GM12878 (cell line): ENCODE results near the gene COX10. TPM values are rescaled to one million over a fixed set of nuclear protein-coding genes. Genes with fewer than 3 reads are reported as not detected.
"Not testable (repeated sequence)": the region's sequence is repeated elsewhere in the genome, so short reads cannot be mapped to it uniquely, and the experiment has no call there.

ENCODE experiments used
- ATAC-seq: fragments of 200-7000 bp; cut with Tn5 transposase; 3 replicates; pipeline ENCODE4 v1.9.1; 2020; ENCODE audit warnings: mild to moderate bottlenecking, moderate library complexity
- BruUV-seq: library from RNA; stranded (reverse); fragments of 400-500 nt; replicated peaks from 2 replicates; lab custom pipeline; 2021; lab: Mats Ljungman, UMichigan
- CTCF ChIA-PET: fragments of 300-600 bp; sonication (Branson Sonifier 250); formaldehyde crosslinking; extraction: SDS; loops from one replicate; lab custom pipeline; 2021; ENCODE audit warnings: inconsistent platforms; lab: Yijun Ruan, JAX
- POLR2A ChIA-PET: fragments of 350-600 bp; formaldehyde crosslinking; extraction: SDS; loops from one replicate; lab custom pipeline; 2021; ENCODE audit warnings: inconsistent platforms; lab: Charles Lee
- RAD21 ChIA-PET: fragments of 300-600 bp; sonication (Branson Sonifier 250); formaldehyde crosslinking; loops from one replicate; lab custom pipeline; 2023; ENCODE audit warnings: antibody characterized with exemption; ENCODE audit not compliant: unreplicated experiment; lab: Charles Lee
- SMC1A ChIA-PET: fragments of 300-600 bp; sonication (Branson Sonifier 250); formaldehyde crosslinking; loops from one replicate; lab custom pipeline; 2023; ENCODE audit not compliant: unreplicated experiment, uncharacterized antibody; lab: Charles Lee
- DNase-seq: peaks from one replicate; pipeline ENCODE4 v3.0.0-alpha.2; 2011; ENCODE audit warnings: low read depth, low spot score
- FAIRE-seq: peaks from 3 replicates; lab custom pipeline; 2011; peaks lifted over from hg19 to GRCh38; lab: Jason Lieb, UNC
- H2AFZ ChIP-seq: 2 replicates; pipeline ENCODE4 v1.6.0; 2011; ENCODE audit warnings: low read depth, low read length, control low read depth; ENCODE audit not compliant: control insufficient read depth
- H3K27ac ChIP-seq: 2 replicates; pipeline ENCODE4 v1.5.1; 2011; ENCODE audit warnings: control low read depth; ENCODE audit not compliant: control insufficient read depth, insufficient read depth
- H3K27me3 ChIP-seq, 2 experiments: replicated peaks in 1 of 2; 2 replicates each; pipeline versions ENCODE4 v1.6.0 to v1.6.1; 2011; ENCODE audit warnings: low read length in 1 of 2; ENCODE audit not compliant: control insufficient read depth in 2 of 2, insufficient read depth in 2 of 2
- H3K36me3 ChIP-seq, 2 experiments: 2 replicates each; pipeline ENCODE4 v1.5.1; 2011; ENCODE audit warnings: low read length in 1 of 2; ENCODE audit not compliant: control insufficient read depth in 2 of 2, insufficient read depth in 2 of 2
- H3K4me1 ChIP-seq: 2 replicates; pipeline ENCODE4 v1.6.1; 2011; ENCODE audit warnings: mild to moderate bottlenecking, low read length, moderate library complexity, mixed read lengths; ENCODE audit not compliant: control insufficient read depth, insufficient read depth
- H3K4me2 ChIP-seq: 2 replicates; pipeline ENCODE4 v1.6.0; 2011; ENCODE audit warnings: control low read depth; ENCODE audit not compliant: control insufficient read depth, insufficient read depth
- H3K4me3 ChIP-seq: fragments of 200-600 bp; sonication (generic); 2 replicates; pipeline ENCODE4 v1.5.1; 2016
- H3K79me2 ChIP-seq: 2 replicates; pipeline ENCODE4 v1.6.0; 2011; ENCODE audit warnings: low read length; ENCODE audit not compliant: control insufficient read depth, insufficient read depth
- H3K9ac ChIP-seq: 2 replicates; pipeline ENCODE4 v1.8.0; 2011; ENCODE audit warnings: low read length, control low read depth, mixed read lengths; ENCODE audit not compliant: control insufficient read depth, insufficient read depth
- H3K9me3 ChIP-seq: replicated peaks from 3 replicates; pipeline ENCODE4 v1.5.1; 2011; ENCODE audit warnings: mild to moderate bottlenecking, low read length; ENCODE audit not compliant: control insufficient read depth, insufficient read depth
- H4K20me1 ChIP-seq: 2 replicates; pipeline ENCODE4 v1.6.0; 2011; ENCODE audit not compliant: control insufficient read depth, insufficient read depth
- GATAD2B ChIP-seq: fragments of 450-650 bp; conservative IDR thresholded peaks from 2 replicates; pipeline ENCODE4 v1.6.1; 2017; ENCODE audit warnings: low read depth, mild to moderate bottlenecking, moderate library complexity
- ZSCAN29 ChIP-seq: fragments of 450-650 bp; IDR thresholded peaks from 2 replicates; pipeline ENCODE4 v1.6.1; 2017; ENCODE audit warnings: mild to moderate bottlenecking, moderate library complexity
- WGBS: methylation state at CpG from one replicate; pipeline ENCODE4 v1.1.6; 2016; ENCODE audit warnings: low lambda C conversion rate; ENCODE audit not compliant: insufficient replicate concordance, insufficient coverage; ENCODE audit errors: missing lambda C conversion rate; 5-methylcytosine and 5-hydroxymethylcytosine counted together
- in situ Hi-C: fragments of 300-500 bp; cut with MboI; formaldehyde crosslinking; loops from 9 replicates; pipeline ENCODE4 v1.14.3; 2018; ENCODE audit warnings: mixed read lengths
- intact Hi-C: fragments of 100-400 bp; cut with micrococcal nuclease; formaldehyde crosslinking; loops from one replicate; pipeline ENCODE4 v1.14.2; 2022; ENCODE audit not compliant: unreplicated experiment
- polyA plus RNA-seq, 11 experiments: library from polyadenylated mRNA; depleted of rRNA in 4 of 11; unstranded in 6 of 11; stranded (reverse) in 5 of 11; fragments of >200 nt; fragmentation: Nextera tagmentation in 4 of 11; fragmentation: Illumina TruSeq in 1 of 11; extraction: Ambion mirVana in 4 of 11; extraction: Trizol in 1 of 11; gene quantifications; 1 replicate in 1 of 11; 2 replicates in 10 of 11; pipeline versions ENCODE4 v1.2.1 to v1.2.3, GENCODE V29; 2011 to 2016; ENCODE audit warnings: inconsistent platforms in 2 of 11, missing spikeins in 2 of 11, low read depth in 1 of 11
- total RNA-seq, 4 experiments: library from RNA; depleted of rRNA in 3 of 4; stranded (reverse); fragments of >200 nt in 3 of 4; fragmentation: Illumina TruSeq in 1 of 4; extraction: Trizol in 1 of 4; gene quantifications; 2 replicates each; pipeline versions ENCODE4 v1.2.1 to v1.2.3, GENCODE V29; 2013 to 2021
- TF ChIP-seq, protein P1 (sequence below): fragments of 150-350 bp; IDR thresholded peaks from 2 replicates; pipeline ENCODE4 v1.6.1; 2014; ENCODE audit warnings: mild to moderate bottlenecking, low read depth, low read length
- TF ChIP-seq, protein P2 (sequence below): IDR thresholded peaks from 2 replicates; pipeline ENCODE4 v1.6.1; 2012; ENCODE audit warnings: low read length, inconsistent platforms
- TF ChIP-seq, protein P3 (sequence below): fragments of 450-650 bp; IDR thresholded peaks from 2 replicates; pipeline ENCODE4 v1.6.1; 2016; ENCODE audit warnings: mild to moderate bottlenecking
- TF ChIP-seq, protein P4 (sequence below): IDR thresholded peaks from 2 replicates; pipeline ENCODE4 v1.6.1; 2011; ENCODE audit warnings: borderline replicate concordance, low read depth, mild to moderate bottlenecking, moderate library complexity, mixed read lengths, low read length; ENCODE audit not compliant: insufficient read depth; ENCODE audit errors: extremely low read length

COX10 gene
- total and polyA plus RNA-seq, 10 of the 15 experiments (the other 5 are each of a cell fraction or from before 2014, with no cell fraction given): 9.6 to 29.4 (median 21.3) TPM

DNA sequence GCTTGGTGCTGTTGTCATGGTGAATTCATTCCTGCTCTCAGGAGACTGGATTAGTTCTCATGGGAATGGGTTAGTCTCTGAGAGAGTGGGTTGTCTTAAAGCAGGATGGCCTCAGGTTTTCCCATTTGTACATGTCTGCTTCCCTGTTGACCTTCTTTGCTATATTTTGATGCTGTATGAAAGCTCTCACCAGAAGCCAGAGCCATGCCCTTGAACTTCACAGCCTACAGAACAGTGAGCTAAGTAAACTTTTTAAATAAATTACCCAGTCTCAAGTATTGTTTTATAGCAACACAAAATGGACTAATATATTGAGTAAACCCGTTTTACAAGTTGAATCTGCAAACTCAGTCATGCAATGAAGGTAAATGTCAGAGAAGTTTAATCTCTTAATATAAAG lies 100.6 kb downstream of the COX10 start (continued):
- TF ChIP-seq, protein P1, sequence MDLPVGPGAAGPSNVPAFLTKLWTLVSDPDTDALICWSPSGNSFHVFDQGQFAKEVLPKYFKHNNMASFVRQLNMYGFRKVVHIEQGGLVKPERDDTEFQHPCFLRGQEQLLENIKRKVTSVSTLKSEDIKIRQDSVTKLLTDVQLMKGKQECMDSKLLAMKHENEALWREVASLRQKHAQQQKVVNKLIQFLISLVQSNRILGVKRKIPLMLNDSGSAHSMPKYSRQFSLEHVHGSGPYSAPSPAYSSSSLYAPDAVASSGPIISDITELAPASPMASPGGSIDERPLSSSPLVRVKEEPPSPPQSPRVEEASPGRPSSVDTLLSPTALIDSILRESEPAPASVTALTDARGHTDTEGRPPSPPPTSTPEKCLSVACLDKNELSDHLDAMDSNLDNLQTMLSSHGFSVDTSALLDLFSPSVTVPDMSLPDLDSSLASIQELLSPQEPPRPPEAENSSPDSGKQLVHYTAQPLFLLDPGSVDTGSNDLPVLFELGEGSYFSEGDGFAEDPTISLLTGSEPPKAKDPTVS: no peak
- TF ChIP-seq, protein P2, sequence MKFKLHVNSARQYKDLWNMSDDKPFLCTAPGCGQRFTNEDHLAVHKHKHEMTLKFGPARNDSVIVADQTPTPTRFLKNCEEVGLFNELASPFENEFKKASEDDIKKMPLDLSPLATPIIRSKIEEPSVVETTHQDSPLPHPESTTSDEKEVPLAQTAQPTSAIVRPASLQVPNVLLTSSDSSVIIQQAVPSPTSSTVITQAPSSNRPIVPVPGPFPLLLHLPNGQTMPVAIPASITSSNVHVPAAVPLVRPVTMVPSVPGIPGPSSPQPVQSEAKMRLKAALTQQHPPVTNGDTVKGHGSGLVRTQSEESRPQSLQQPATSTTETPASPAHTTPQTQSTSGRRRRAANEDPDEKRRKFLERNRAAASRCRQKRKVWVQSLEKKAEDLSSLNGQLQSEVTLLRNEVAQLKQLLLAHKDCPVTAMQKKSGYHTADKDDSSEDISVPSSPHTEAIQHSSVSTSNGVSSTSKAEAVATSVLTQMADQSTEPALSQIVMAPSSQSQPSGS: no peak
- TF ChIP-seq, protein P3, sequence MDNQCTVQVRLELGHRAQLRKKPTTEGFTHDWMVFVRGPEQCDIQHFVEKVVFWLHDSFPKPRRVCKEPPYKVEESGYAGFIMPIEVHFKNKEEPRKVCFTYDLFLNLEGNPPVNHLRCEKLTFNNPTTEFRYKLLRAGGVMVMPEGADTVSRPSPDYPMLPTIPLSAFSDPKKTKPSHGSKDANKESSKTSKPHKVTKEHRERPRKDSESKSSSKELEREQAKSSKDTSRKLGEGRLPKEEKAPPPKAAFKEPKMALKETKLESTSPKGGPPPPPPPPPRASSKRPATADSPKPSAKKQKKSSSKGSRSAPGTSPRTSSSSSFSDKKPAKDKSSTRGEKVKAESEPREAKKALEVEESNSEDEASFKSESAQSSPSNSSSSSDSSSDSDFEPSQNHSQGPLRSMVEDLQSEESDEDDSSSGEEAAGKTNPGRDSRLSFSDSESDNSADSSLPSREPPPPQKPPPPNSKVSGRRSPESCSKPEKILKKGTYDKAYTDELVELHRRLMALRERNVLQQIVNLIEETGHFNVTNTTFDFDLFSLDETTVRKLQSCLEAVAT: no peak
- no peak for TF ChIP-seq GATAD2B
- TF ChIP-seq ZSCAN29: no peak
- TF ChIP-seq, protein P4, sequence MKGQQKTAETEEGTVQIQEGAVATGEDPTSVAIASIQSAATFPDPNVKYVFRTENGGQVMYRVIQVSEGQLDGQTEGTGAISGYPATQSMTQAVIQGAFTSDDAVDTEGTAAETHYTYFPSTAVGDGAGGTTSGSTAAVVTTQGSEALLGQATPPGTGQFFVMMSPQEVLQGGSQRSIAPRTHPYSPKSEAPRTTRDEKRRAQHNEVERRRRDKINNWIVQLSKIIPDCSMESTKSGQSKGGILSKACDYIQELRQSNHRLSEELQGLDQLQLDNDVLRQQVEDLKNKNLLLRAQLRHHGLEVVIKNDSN: no peak

DNA sequence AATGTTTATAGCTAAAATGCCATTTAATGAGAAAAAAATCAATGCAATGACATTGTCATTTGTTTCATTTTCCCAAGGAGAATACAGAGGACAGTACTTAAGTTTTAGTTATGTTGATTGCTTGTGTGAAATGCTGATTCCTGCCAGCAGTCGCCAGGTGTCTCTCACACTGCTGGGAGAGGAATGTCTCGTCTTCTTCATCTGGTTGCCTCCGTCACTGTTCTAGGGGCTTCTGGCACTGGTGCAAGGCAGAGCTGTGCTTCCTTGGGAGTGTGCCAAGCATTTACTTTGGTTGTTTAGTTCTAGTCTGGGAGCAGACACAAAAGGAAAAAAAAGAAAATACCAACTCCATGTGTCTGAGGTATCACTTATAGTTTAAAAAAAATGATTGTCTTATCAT lies 107.7 kb downstream of the COX10 start:
- FAIRE-seq, ATAC-seq, BruUV-seq, H3K4me1 ChIP-seq, H3K9ac ChIP-seq, H3K9me3 ChIP-seq, H3K27ac ChIP-seq, in situ Hi-C loops, intact Hi-C loops, CTCF ChIA-PET, H3K36me3 ChIP-seq, POLR2A ChIA-PET, H3K27me3 ChIP-seq, DNase-seq, H3K79me2 ChIP-seq, H2AFZ ChIP-seq, RAD21 ChIA-PET, SMC1A ChIA-PET, H3K4me2 ChIP-seq, H3K4me3 ChIP-seq, H4K20me1 ChIP-seq: not testable (repeated sequence)
- WGBS: 97% methylated on average over 3 of the region's 3 CpGs

DNA sequence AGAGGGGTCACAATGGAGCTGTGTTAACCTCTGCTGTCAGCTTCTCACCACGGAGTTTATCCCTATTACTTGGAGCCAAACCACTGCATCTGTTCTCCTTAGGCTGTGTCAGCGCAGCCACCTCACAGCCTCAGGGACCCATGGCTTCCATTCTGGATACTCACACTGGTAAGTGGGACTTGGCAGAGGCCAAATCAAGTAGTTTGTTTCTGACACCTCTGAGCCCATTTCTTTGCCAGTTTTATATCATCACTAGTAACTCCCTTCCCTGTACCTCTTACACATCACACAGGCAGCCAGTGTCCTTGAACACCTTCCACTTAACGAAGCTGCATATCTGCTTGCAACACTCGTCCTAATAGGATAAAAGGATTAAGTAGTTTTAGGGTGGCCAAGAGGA lies 108.5 kb downstream of the COX10 start:
- H3K9me3 ChIP-seq, H3K4me1 ChIP-seq, H3K36me3 ChIP-seq, ATAC-seq, POLR2A ChIA-PET, H3K9ac ChIP-seq, H4K20me1 ChIP-seq, CTCF ChIA-PET, BruUV-seq, RAD21 ChIA-PET, SMC1A ChIA-PET, intact Hi-C loops, H2AFZ ChIP-seq, DNase-seq, in situ Hi-C loops, H3K27ac ChIP-seq, H3K27me3 ChIP-seq, H3K79me2 ChIP-seq, H3K4me2 ChIP-seq, H3K4me3 ChIP-seq, FAIRE-seq: not testable (repeated sequence)
- WGBS: 100% methylated on average over 1 of the region's 4 CpGs
